A673 (cell line): ENCODE data around the gene RASSF7. TPM values are rescaled to one million over a fixed set of nuclear protein-coding genes. Genes with fewer than 3 reads are reported as not detected.
A peak's percentile ranks its signal among the peaks of the same experiment; 100 is the strongest.

Experiments
- BruUV-seq: library from RNA; stranded (reverse); fragments of 400-500 nt; replicated peaks from 2 replicates; lab custom pipeline; 2021; lab: Mats Ljungman, UMichigan
- CTCF ChIA-PET: fragments of 300-600 bp; sonication (Branson Sonifier 250); formaldehyde crosslinking; loops from one replicate; lab custom pipeline; 2022; ENCODE audit warnings: antibody characterized with exemption; lab: Charles Lee
- POLR2A ChIA-PET: fragments of 300-600 bp; sonication (Branson Sonifier 250); formaldehyde crosslinking; loops from one replicate; lab custom pipeline; 2022; ENCODE audit warnings: antibody characterized with exemption; ENCODE audit not compliant: low non-redundant PET; lab: Charles Lee
- DNase-seq: peaks from one replicate; pipeline ENCODE4 v3.0.0-alpha.2; 2015; ENCODE audit warnings: low spot score
- H3K27ac ChIP-seq: fragments of 200-600 bp; sonication (generic); 2 replicates; pipeline ENCODE4 v1.5.1; 2016; ENCODE audit warnings: mixed run types, low read depth, mild to moderate bottlenecking, mixed read lengths, antibody characterized with exemption, low read length; ENCODE audit not compliant: poor library complexity, severe bottlenecking
- H3K27me3 ChIP-seq: fragments of 200-600 bp; sonication (generic); replicated peaks from 2 replicates; pipeline ENCODE4 v1.6.1; 2017; ENCODE audit warnings: mixed run types, low read depth, mild to moderate bottlenecking, mixed read lengths, antibody characterized with exemption, low read length; ENCODE audit not compliant: insufficient read depth, poor library complexity
- H3K36me3 ChIP-seq: fragments of 200-600 bp; sonication (generic); 2 replicates; pipeline ENCODE4 v1.6.1; 2016; ENCODE audit warnings: mixed run types, mild to moderate bottlenecking, mixed read lengths, antibody characterized with exemption, low read length; ENCODE audit not compliant: insufficient read depth, poor library complexity, severe bottlenecking
- H3K4me1 ChIP-seq: fragments of 200-600 bp; sonication (generic); 2 replicates; pipeline ENCODE4 v1.6.1; 2017; ENCODE audit warnings: mixed run types, mild to moderate bottlenecking, mixed read lengths, antibody characterized with exemption, low read length; ENCODE audit not compliant: insufficient read depth, poor library complexity, severe bottlenecking
- H3K4me3 ChIP-seq: fragments of 200-600 bp; sonication (generic); 2 replicates; pipeline ENCODE4 v1.5.1; 2016; ENCODE audit warnings: low read depth, mixed run types, mild to moderate bottlenecking, mixed read lengths, low read length; ENCODE audit not compliant: poor library complexity, severe bottlenecking
- H3K9me3 ChIP-seq: fragments of 200-600 bp; sonication (generic); 2 replicates; pipeline ENCODE4 v1.6.1; 2016; ENCODE audit warnings: mixed run types, low read depth, mild to moderate bottlenecking, mixed read lengths, antibody characterized with exemption, low read length; ENCODE audit not compliant: poor library complexity, severe bottlenecking
- CTCF ChIP-seq: fragments of 300-800, 200-600 bp; sonication (generic); conservative IDR thresholded peaks from 2 replicates; pipeline ENCODE4 v1.5.1; 2017; ENCODE audit warnings: low read depth, mild to moderate bottlenecking, antibody characterized with exemption, low read length, moderate library complexity, mixed read lengths
- EZH2 ChIP-seq: fragments of 200-600 bp; sonication (generic); IDR thresholded peaks from 2 replicates; pipeline ENCODE4 v1.6.1; 2017; ENCODE audit warnings: borderline replicate concordance, low read depth, mild to moderate bottlenecking, mixed read lengths, antibody characterized with exemption, low read length; ENCODE audit not compliant: poor library complexity, severe bottlenecking
- intact Hi-C: fragments of 100-400 bp; cut with micrococcal nuclease; formaldehyde crosslinking; loops from one replicate; pipeline ENCODE4 v1.10.0; 2022; ENCODE audit not compliant: unreplicated experiment
- total RNA-seq: library from RNA; stranded (reverse); gene quantifications from 2 replicates; pipeline ENCODE4 v1.2.3, GENCODE V29; 2021

The RASSF7 gene
- total RNA-seq, 1 experiment from 2014 or later: 4.6 TPM

DNA sequence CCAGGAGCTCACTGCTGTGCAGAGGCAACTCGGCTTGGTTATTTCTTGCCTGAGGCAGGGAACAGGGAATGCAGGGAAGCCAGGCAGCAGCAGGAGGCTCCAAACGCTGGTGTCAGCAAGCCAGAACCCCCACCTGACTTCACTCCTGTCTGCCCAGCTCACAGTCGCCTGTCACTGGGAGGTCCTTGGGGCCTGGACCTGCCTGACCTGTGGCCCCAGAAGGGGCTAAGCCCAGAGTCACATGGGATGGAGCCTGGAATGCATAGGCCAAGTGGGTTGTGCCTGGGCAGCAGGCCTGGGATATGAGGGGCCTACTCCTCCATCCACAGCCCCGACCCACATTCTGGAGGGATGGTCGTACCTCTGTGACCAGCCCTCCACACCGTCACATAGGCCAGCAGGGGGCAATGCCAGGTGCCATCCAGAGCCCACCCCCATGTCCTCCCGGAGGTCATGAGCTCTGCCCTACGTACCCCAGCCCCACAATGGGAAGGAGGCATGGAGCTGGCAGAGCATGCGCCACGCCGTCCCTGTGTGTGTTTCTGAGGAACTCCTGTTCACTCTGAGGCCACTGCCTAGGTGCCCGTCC lies 5.2 kb downstream of the RASSF7 start:
- Histone ChIP-seq H3K36me3 (no peaks in the 10 kb centered on the region), H3K4me3 (no peak overlapping the region), H3K9me3 (no peaks in the 10 kb centered on the region), H3K4me1 (peaks cover 3% of the 10 kb centered on the region), H3K27me3 (no peaks in the 10 kb centered on the region), H3K27ac (no peak overlapping the region)
- no TSS peak for BruUV-seq
- no peak for TF ChIP-seq CTCF
- TF ChIP-seq EZH2: no peak
- ChIA-PET POLR2A (no interaction called here), CTCF (no interaction called here)
- no peak for DNase-seq
- intact Hi-C loops: no loop called here

- H3K4me3 ChIP-seq: peak overlapping the region; percentile 64
- no peak for DNase-seq
- no peak overlapping the region for H3K27ac ChIP-seq
- ChIA-PET CTCF (no interaction called here), POLR2A (no interaction called here)
- intact Hi-C loops: no loop called here
- no peaks in the 10 kb centered on the region for H3K36me3 ChIP-seq
- TF ChIP-seq EZH2 (no peak), CTCF (no peak)
- H3K27me3 ChIP-seq: no peaks in the 10 kb centered on the region
- H3K9me3 ChIP-seq: no peaks in the 10 kb centered on the region
- no TSS peak for BruUV-seq
- no peaks in the 10 kb centered on the region for H3K4me1 ChIP-seq
These were observed 6.3 kb downstream of the RASSF7 start for GRCh38 chr11:567011-567628.

DNA sequence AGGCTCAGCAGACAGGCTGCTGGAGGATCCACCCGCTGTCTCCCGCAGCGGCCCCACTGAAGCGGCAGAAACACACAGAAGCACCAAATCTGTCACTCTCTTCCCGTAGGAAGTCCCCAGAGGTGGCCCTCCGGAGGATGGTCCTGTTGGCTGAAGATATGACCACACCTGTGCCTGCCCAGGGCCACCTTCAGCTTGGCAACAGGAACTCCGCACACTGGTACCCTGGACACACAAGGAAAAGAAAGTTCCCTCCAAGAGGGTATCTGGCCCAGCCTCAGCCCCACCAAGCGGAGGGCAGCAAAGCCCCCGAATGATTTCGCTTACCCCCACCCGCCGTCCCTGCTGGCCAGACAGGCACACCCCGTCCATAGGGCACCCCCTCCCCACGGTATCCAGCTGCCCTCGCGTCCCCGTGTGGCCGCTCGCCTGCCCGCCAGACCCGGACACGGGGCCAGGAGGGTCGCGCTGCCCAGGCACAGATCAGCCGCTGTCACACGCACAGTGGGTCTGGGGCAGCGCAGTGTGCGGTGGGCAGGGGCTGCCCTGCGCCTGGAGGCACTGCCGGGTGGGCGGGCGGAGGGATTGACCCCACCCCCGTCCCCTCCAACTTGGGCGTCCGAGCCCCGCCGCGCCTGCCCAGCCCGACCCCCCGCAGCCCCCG lies 7.0 kb downstream of the RASSF7 start:
- intact Hi-C loops: no loop called here
- no peaks in the 10 kb centered on the region for H3K27me3 ChIP-seq
- no peaks in the 10 kb centered on the region for H3K4me1 ChIP-seq
- BruUV-seq: no TSS peak
- no peaks in the 10 kb centered on the region for H3K9me3 ChIP-seq
- POLR2A ChIA-PET: no interaction called here
- peak overlapping the region; percentile 42 for H3K27ac ChIP-seq
- CTCF ChIA-PET: no interaction called here
- no peak for DNase-seq
- TF ChIP-seq EZH2 (no peak), CTCF (no peak)
- H3K36me3 ChIP-seq: no peaks in the 10 kb centered on the region
- peak overlapping the region; percentile 64 for H3K4me3 ChIP-seq
